Measurements from ENCODE around the gene CCDC158.

CCDC158 gene

DNA sequence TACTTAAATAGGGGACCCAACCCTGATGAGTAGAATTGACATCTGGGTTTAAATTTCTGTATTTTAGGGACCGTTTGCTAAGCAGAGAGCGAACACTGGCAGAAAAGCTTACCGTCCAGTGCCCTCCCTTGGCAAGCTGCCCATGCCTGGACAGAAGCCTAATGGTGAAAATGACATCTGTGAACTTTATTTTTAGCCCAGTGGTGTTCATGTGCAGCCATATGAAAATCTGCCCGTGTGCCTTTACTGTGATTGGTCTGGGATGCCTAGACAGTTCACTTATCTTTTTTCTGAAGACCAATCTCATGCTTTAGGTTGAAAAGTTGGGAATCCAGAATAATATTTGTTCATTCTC, 113.3 kb downstream of the CCDC158 start:
- DNase-seq (ENCODE audit: extremely low spot score): no peak
- POLR2A ChIA-PET: interaction anchor here (0.7 kb wide), 1 partner anchor 14 kb away, joined by 6 read pairs; no protein-coding TSS in a partner anchor
- CTCF ChIA-PET: interaction anchor here (1.2 to 2.3 kb wide), 4 partner anchors 16 to 128 kb away, joined by 4 to 6 read pairs (median 5); no protein-coding TSS in a partner anchor
- no peak for TF ChIP-seq CTCF (IDR thresholded peaks at IDR 0.05; ENCODE audit: control extremely low read depth, extremely low read depth, low read depth, missing control alignments)

- peak; percentile 32 for DNase-seq (ENCODE audit: extremely low spot score)
- ChIA-PET CTCF (interaction anchor here (1.2 to 2.3 kb wide), 4 partner anchors 17 to 127 kb away, joined by 4 to 6 read pairs (median 5); no protein-coding TSS in a partner anchor), POLR2A (no interaction called here)
- peak; percentile 28 for TF ChIP-seq CTCF (IDR thresholded peaks at IDR 0.05; ENCODE audit: control extremely low read depth, extremely low read depth, low read depth, missing control alignments)
Observed at GRCh38 chr4:76306882-76307659, 113.9 kb downstream of the CCDC158 start.

GRCh38 chr4:76305971-76306881, 114.7 kb downstream of the CCDC158 start, which contains the start of gene STBD1:
TSS of gene STBD1 (plus strand) at chr4:76306733. CDS start at chr4:76306770, 37 bp downstream.
- POLR2A ChIA-PET: no interaction called here
- TF ChIP-seq CTCF (IDR thresholded peaks at IDR 0.05; ENCODE audit: control extremely low read depth, extremely low read depth, low read depth, missing control alignments): no peak
- CTCF ChIA-PET: interaction anchor here (0.8 to 2.3 kb wide), 9 partner anchors 9 to 126 kb away, joined by 3 to 6 read pairs (median 4); no protein-coding TSS in a partner anchor
- peak; percentile 23 for DNase-seq (ENCODE audit: extremely low spot score)

GRCh38 chr4:76305033-76305687, 115.8 kb downstream of the CCDC158 start:
- ChIA-PET CTCF (interaction anchor here (0.8 to 1.2 kb wide), 5 partner anchors 10 to 125 kb away, joined by 3 to 5 read pairs (median 3); no protein-coding TSS in a partner anchor), POLR2A (no interaction called here)
- no peak for TF ChIP-seq CTCF (IDR thresholded peaks at IDR 0.05; ENCODE audit: control extremely low read depth, extremely low read depth, low read depth, missing control alignments)
- no peak for DNase-seq (ENCODE audit: extremely low spot score)

DNA sequence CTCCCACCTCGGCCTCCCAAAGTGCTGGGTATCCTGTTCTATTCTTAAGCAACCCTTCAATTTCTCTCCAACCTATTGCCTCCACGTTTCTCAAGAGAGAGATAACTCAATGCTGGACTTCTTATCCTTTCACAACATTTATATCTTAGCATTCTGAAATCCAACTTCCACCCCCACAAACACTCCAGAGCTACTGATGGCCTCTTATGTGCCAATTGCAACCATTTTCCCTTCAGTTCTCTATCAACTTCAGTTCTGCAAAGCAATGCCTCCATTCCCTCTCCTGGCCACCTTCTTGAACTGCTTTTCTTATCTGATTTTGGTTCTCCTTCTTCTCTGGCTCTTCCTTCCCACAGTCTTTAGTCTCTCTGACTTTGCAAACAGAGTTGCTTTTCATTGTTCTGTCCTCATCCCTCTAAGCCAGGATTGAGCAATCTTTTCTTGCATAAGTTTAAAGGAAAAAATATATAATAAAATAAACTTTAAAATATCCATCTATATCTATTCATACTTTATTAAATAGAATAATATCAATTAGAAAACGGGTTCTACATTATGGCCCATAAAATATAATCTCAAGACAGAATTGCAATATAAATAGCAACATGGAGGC, 118.0 kb downstream of the CCDC158 start:
- DNase-seq (ENCODE audit: extremely low spot score): no peak
- POLR2A ChIA-PET: no interaction called here
- CTCF ChIA-PET: interaction anchor here (2.0 kb wide), 1 partner anchor 75 kb away, joined by 5 read pairs; no protein-coding TSS in a partner anchor
- no peak for TF ChIP-seq CTCF (IDR thresholded peaks at IDR 0.05; ENCODE audit: control extremely low read depth, extremely low read depth, low read depth, missing control alignments)
